GM10248 (cell line): Measurements from ENCODE around the gene RAB11FIP3.

ENCODE experiments used
- CTCF ChIA-PET: fragments of 300-600 bp; sonication (Branson Sonifier 250); formaldehyde crosslinking; extraction: SDS; loops from one replicate; lab custom pipeline; 2021; ENCODE audit warnings: antibody characterized with exemption; lab: Yijun Ruan, JAX
- POLR2A ChIA-PET: fragments of 350-650 bp; sonication (Branson Sonifier 250); formaldehyde crosslinking; extraction: SDS; loops from one replicate; lab custom pipeline; 2020; ENCODE audit warnings: antibody characterized with exemption; lab: Yijun Ruan, JAX
- DNase-seq: peaks from one replicate; pipeline ENCODE4 v3.0.0; 2012; ENCODE audit errors: extremely low spot score
- CTCF ChIP-seq: IDR thresholded peaks from 2 replicates; pipeline ENCODE4 v1.5.1; 2012; ENCODE audit warnings: mild to moderate bottlenecking, low read depth; ENCODE audit errors: extremely low read depth, missing control alignments, control extremely low read depth

The RAB11FIP3 gene

GRCh38 chr16:552171-552570 is 126.7 kb downstream of the RAB11FIP3 start:
- DNase-seq: no peak
- ChIA-PET POLR2A (no interaction called here), CTCF (no interaction called here)
- TF ChIP-seq CTCF: no peak

DNA sequence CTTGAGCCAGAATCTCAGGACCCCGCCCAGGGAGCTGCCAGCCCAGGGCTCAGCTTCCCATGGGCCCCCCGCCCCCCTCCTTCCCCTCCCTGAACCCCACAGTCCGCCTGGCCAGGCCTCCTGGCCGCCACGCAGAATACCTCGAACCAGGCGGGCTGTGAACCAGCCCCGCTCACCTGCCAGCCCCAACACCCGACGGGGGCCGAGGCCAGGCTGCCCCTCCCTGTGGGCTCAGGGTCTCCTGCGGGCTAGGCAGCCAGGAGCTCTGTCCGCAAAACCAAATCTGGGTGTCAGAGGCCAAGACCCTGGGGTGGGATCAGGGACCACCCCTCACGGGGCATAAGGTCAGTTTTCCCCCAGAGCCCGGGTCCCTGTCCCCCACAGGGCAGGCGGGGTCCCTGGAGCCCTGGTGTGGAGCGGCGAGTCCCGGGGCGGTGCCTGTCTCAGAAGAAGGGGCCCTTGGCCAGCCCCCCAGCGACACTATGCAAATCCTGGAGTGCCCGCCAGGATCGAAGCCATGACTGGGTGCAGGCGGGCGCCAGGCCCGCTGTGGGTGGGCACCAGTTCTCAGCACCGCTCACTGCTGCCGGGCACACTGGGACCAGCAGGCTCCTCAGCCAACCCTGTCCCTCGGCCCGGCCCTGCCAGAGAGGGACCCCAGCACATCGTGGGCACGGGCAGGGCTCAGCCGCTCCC is 128.3 kb downstream of the RAB11FIP3 start:
- no peak for DNase-seq
- ChIA-PET CTCF (interaction anchor here (1.0 kb wide), 1 partner anchor 11 kb away, joined by 3 read pairs; no protein-coding TSS in a partner anchor), POLR2A (interaction anchor here (0.6 kb wide), 1 partner anchor 11 kb away, joined by 3 read pairs; no protein-coding TSS in a partner anchor)
- no peak for TF ChIP-seq CTCF

DNA sequence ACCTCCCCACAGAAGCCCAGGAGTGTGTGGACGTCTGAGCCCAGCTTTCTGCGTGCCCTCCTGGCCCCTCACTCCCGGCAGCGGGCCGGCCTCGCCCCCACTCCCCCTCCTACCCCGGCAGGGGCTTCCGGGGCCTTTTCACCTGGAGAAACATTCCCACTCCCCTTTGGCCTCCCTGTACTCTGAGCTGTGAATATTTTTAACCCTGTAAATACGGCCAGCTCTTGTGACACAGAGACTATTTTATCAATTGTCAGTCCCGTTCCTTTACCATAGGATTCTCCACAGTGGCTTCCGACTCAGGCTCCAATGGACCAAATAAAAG is 128.8 kb downstream of the RAB11FIP3 start:
- ChIA-PET POLR2A (no interaction called here), CTCF (interaction anchor here (1.0 kb wide), 1 partner anchor 12 kb away, joined by 3 read pairs; no protein-coding TSS in a partner anchor)
- DNase-seq: no peak
- no peak for TF ChIP-seq CTCF

- ChIA-PET CTCF (interaction anchor here (1.0 kb wide), 1 partner anchor 12 kb away, joined by 3 read pairs; no protein-coding TSS in a partner anchor), POLR2A (no interaction called here)
- TF ChIP-seq CTCF: no peak
- no peak for DNase-seq
Measured at GRCh38 chr16:554640-555365, 129.4 kb downstream of the RAB11FIP3 start.

- DNase-seq: no peak
- ChIA-PET CTCF (no interaction called here), POLR2A (no interaction called here)
- TF ChIP-seq CTCF: no peak
Measured at GRCh38 chr16:555528-556473, 130.4 kb downstream of the RAB11FIP3 start.

- ChIA-PET CTCF (no interaction called here), POLR2A (no interaction called here)
- TF ChIP-seq CTCF: no peak
- no peak for DNase-seq
Measured at GRCh38 chr16:556474-557173, 131.2 kb downstream of the RAB11FIP3 start.
